Calu3 (cell line): ENCODE measurements around the gene LOXL3. TPM values are rescaled to one million over a fixed set of nuclear protein-coding genes. Genes with fewer than 3 reads are reported as not detected.
A peak's percentile ranks its signal among the peaks of the same experiment; 100 is the strongest.

Source experiments
- BruUV-seq: library from RNA; stranded (reverse); fragments of 400-500 nt; replicated peaks from 2 replicates; lab custom pipeline; 2021; lab: Mats Ljungman, UMichigan
- CTCF ChIA-PET: fragments of 300-600 bp; sonication (Branson Sonifier 250); formaldehyde crosslinking; loops from one replicate; lab custom pipeline; 2022; ENCODE audit warnings: antibody characterized with exemption; lab: Charles Lee
- DNase-seq: peaks from one replicate; pipeline ENCODE4 v3.0.0; 2022
- H3K27ac Mint-ChIP-seq: one replicate; pipeline ENCODE4 v1.8.0; 2022; ENCODE audit warnings: mixed read lengths; ENCODE audit not compliant: unreplicated experiment
- H3K27me3 Mint-ChIP-seq: one replicate; pipeline ENCODE4 v1.8.0; 2022; ENCODE audit warnings: mixed read lengths; ENCODE audit not compliant: unreplicated experiment
- H3K36me3 Mint-ChIP-seq: one replicate; pipeline ENCODE4 v1.8.0; 2022; ENCODE audit warnings: mild to moderate bottlenecking, moderate library complexity, mixed read lengths; ENCODE audit not compliant: insufficient read depth, unreplicated experiment
- H3K4me1 Mint-ChIP-seq: one replicate; pipeline ENCODE4 v1.8.0; 2022; ENCODE audit warnings: mild to moderate bottlenecking, low read depth, mixed read lengths; ENCODE audit not compliant: unreplicated experiment
- H3K4me3 Mint-ChIP-seq: one replicate; pipeline ENCODE4 v1.8.0; 2022; ENCODE audit warnings: mild to moderate bottlenecking, low read depth, moderate library complexity, mixed read lengths; ENCODE audit not compliant: unreplicated experiment
- H3K9me3 Mint-ChIP-seq: one replicate; pipeline ENCODE4 v1.8.0; 2022; ENCODE audit warnings: low read depth, mixed read lengths; ENCODE audit not compliant: unreplicated experiment
- CTCF ChIP-seq: fragments of 200-600 bp; IDR thresholded peaks from one replicate; pipeline ENCODE4 v1.8.0; 2022; ENCODE audit warnings: antibody characterized with exemption; ENCODE audit not compliant: unreplicated experiment
- intact Hi-C: fragments of 100-400 bp; cut with micrococcal nuclease; formaldehyde crosslinking; loops from one replicate; pipeline ENCODE4 v1.10.0; 2022; ENCODE audit not compliant: unreplicated experiment
- total RNA-seq: library from RNA; stranded (reverse); gene quantifications from 2 replicates; pipeline ENCODE4 v1.2.3, GENCODE V29; 2022

The LOXL3 gene
- total RNA-seq, 1 experiment from 2014 or later = 1.2 TPM

- DNase-seq = no peak
- intact Hi-C loops = no loop called here
- no TSS peak for BruUV-seq
- TF ChIP-seq CTCF = no peak
- H3K9me3 Mint-ChIP-seq = no peaks in the 10 kb centered on the region
- H3K27ac Mint-ChIP-seq = no peak overlapping the region
- peak overlapping the region; percentile 70 for H3K4me3 Mint-ChIP-seq
- H3K36me3 Mint-ChIP-seq = peaks cover 11% of the 10 kb centered on the region
- H3K4me1 Mint-ChIP-seq = peaks cover 27% of the 10 kb centered on the region
- H3K27me3 Mint-ChIP-seq = no peaks in the 10 kb centered on the region
- CTCF ChIA-PET = interaction anchor here (0.5 kb wide), 1 partner anchor 702 kb away, joined by 4 read pairs; no protein-coding TSS in a partner anchor
These were observed 5.3 kb downstream of the LOXL3 start for GRCh38 chr2:74548285-74548899.

- CTCF ChIA-PET = no interaction called here
These were observed 7.7 kb downstream of the LOXL3 start for GRCh38 chr2:74546004-74546403.

GRCh38 chr2:74544634-74545033, 9.1 kb downstream of the LOXL3 start:
- Mint-ChIP-seq H3K4me3 (no peak overlapping the region), H3K36me3 (peaks cover 7% of the 10 kb centered on the region), H3K27ac (no peak overlapping the region), H3K4me1 (peaks cover 4% of the 10 kb centered on the region), H3K27me3 (no peaks in the 10 kb centered on the region), H3K9me3 (no peaks in the 10 kb centered on the region)
- no peak for DNase-seq
- no TSS peak for BruUV-seq
- intact Hi-C loops = loop anchor here (2.0 kb wide), 1 partner anchor 42 kb away; no protein-coding TSS in a partner anchor
- CTCF ChIA-PET = no interaction called here
- TF ChIP-seq CTCF = peak; percentile 27

More at GRCh38 chr2:74546004-74546403, 7.7 kb downstream of the LOXL3 start:
- H3K4me3 Mint-ChIP-seq = no peak overlapping the region
- H3K36me3 Mint-ChIP-seq = peaks cover 10% of the 10 kb centered on the region
- peaks cover 9% of the 10 kb centered on the region for H3K4me1 Mint-ChIP-seq
- no peaks in the 10 kb centered on the region for H3K9me3 Mint-ChIP-seq
- no peaks in the 10 kb centered on the region for H3K27me3 Mint-ChIP-seq
- DNase-seq = no peak
- intact Hi-C loops = no loop called here
- no peak for TF ChIP-seq CTCF
- no TSS peak for BruUV-seq
- H3K27ac Mint-ChIP-seq = no peak overlapping the region

- Mint-ChIP-seq H3K36me3 (no peaks in the 10 kb centered on the region), H3K9me3 (no peaks in the 10 kb centered on the region), H3K27ac (no peak overlapping the region), H3K27me3 (peaks cover 15% of the 10 kb centered on the region), H3K4me3 (no peak overlapping the region), H3K4me1 (no peaks in the 10 kb centered on the region)
- BruUV-seq = no TSS peak
- CTCF ChIA-PET = no interaction called here
- no peak for TF ChIP-seq CTCF
- DNase-seq = no peak
- intact Hi-C loops = no loop called here
These were observed 10.8 kb downstream of the LOXL3 start for GRCh38 chr2:74542978-74543377.
